WTC11 (cell line): ENCODE data around the gene AUP1. TPM values are rescaled to one million over a fixed set of nuclear protein-coding genes. Genes with fewer than 3 reads are reported as not detected.
A peak's percentile ranks its signal among the peaks of the same experiment; 100 is the strongest.

Experiments used
- ATAC-seq: fragments of 200-7000 bp; cut with Tn5 transposase; 2 replicates; pipeline ENCODE4 v1.10.0; 2021; ENCODE audit warnings: mild to moderate bottlenecking, moderate library complexity
- CTCF ChIA-PET: fragments of 300-600 bp; sonication (Branson Sonifier 250); formaldehyde crosslinking; loops from one replicate; lab custom pipeline; 2021; ENCODE audit warnings: antibody characterized with exemption; lab: Charles Lee
- POLR2A ChIA-PET: fragments of 350-600 bp; sonication (Branson Sonifier 250); formaldehyde crosslinking; loops from one replicate; lab custom pipeline; 2021; ENCODE audit warnings: antibody characterized with exemption; lab: Charles Lee
- DNase-seq: peaks from one replicate; pipeline ENCODE4 v3.0.0; 2021; ENCODE audit warnings: low spot score
- H3K27ac Mint-ChIP-seq: 2 replicates; pipeline ENCODE4 v1.8.0; 2021; ENCODE audit warnings: mixed read lengths
- H3K27me3 Mint-ChIP-seq: 2 replicates; pipeline ENCODE4 v1.8.0; 2021; ENCODE audit warnings: low read depth, mild to moderate bottlenecking, moderate library complexity, mixed read lengths
- H3K36me3 Mint-ChIP-seq: 2 replicates; pipeline ENCODE4 v1.8.0; 2021; ENCODE audit warnings: mixed read lengths
- H3K4me1 Mint-ChIP-seq: 2 replicates; pipeline ENCODE4 v1.8.0; 2022; ENCODE audit warnings: mixed read lengths
- H3K4me3 Mint-ChIP-seq: 2 replicates; pipeline ENCODE4 v1.8.0; 2021; ENCODE audit warnings: mild to moderate bottlenecking, moderate library complexity, mixed read lengths
- H3K9me3 Mint-ChIP-seq: 2 replicates; pipeline ENCODE4 v1.8.0; 2021; ENCODE audit warnings: mixed read lengths
- ESRRA ChIP-seq: sonication (generic); formaldehyde crosslinking; IDR thresholded peaks from 2 replicates; pipeline ENCODE4 v1.8.1; 2022; ENCODE audit warnings: mild to moderate bottlenecking, missing genetic modification reagents, borderline replicate concordance
- HMGA2 ChIP-seq: fragments of 250-450 bp; sonication (Bioruptor Pico); IDR thresholded peaks from 2 replicates; pipeline ENCODE4 v1.4.0; 2021; ENCODE audit warnings: mild to moderate bottlenecking, moderate library complexity
- JUN ChIP-seq: sonication (generic); formaldehyde crosslinking; IDR thresholded peaks from 2 replicates; pipeline ENCODE4 v1.8.0; 2023; ENCODE audit warnings: mild to moderate bottlenecking, missing genetic modification reagents
- NR1H2 ChIP-seq: sonication (generic); formaldehyde crosslinking; IDR thresholded peaks from 2 replicates; pipeline ENCODE4 v1.9.0; 2021; ENCODE audit warnings: mild to moderate bottlenecking, moderate library complexity, missing genetic modification reagents
- NR2C2 ChIP-seq: sonication (generic); formaldehyde crosslinking; IDR thresholded peaks from 2 replicates; pipeline ENCODE4 v1.8.0; 2022; ENCODE audit warnings: mild to moderate bottlenecking, missing genetic modification reagents
- NR3C1 ChIP-seq: sonication (generic); formaldehyde crosslinking; conservative IDR thresholded peaks from 2 replicates; pipeline ENCODE4 v1.8.1; 2023; ENCODE audit warnings: low read depth, mild to moderate bottlenecking, missing genetic modification reagents
- PRRX2 ChIP-seq: fragments of 250-450 bp; sonication (Bioruptor Pico); IDR thresholded peaks from 2 replicates; pipeline ENCODE4 v1.8.0; 2021; ENCODE audit warnings: mild to moderate bottlenecking
- RORB ChIP-seq: fragments of 250-450 bp; sonication (Bioruptor Pico); IDR thresholded peaks from 2 replicates; pipeline ENCODE4 v1.9.0; 2021; ENCODE audit warnings: mild to moderate bottlenecking
- SMAD3 ChIP-seq: sonication (generic); formaldehyde crosslinking; IDR thresholded peaks from 2 replicates; pipeline ENCODE4 v1.8.0; 2022; ENCODE audit warnings: missing genetic modification reagents, mild to moderate bottlenecking, borderline replicate concordance
- SP1 ChIP-seq: sonication (generic); formaldehyde crosslinking; conservative IDR thresholded peaks from 2 replicates; pipeline ENCODE4 v1.8.1; 2022; ENCODE audit warnings: missing genetic modification reagents
- TCF7 ChIP-seq: sonication (generic); formaldehyde crosslinking; IDR thresholded peaks from 2 replicates; pipeline ENCODE4 v1.8.0; 2022; ENCODE audit warnings: mild to moderate bottlenecking, low read depth, missing genetic modification reagents, moderate library complexity
- TEAD4 ChIP-seq: sonication (generic); formaldehyde crosslinking; IDR thresholded peaks from 2 replicates; pipeline ENCODE4 v1.8.0; 2022; ENCODE audit warnings: mild to moderate bottlenecking, missing genetic modification reagents
- ZNF232 ChIP-seq: sonication (generic); formaldehyde crosslinking; IDR thresholded peaks from 2 replicates; pipeline ENCODE4 v1.8.0; 2022; ENCODE audit warnings: mild to moderate bottlenecking, missing genetic modification reagents
- ZNF396 ChIP-seq: fragments of 250-450 bp; sonication (Bioruptor Pico); IDR thresholded peaks from 2 replicates; pipeline ENCODE4 v1.8.0; 2021; ENCODE audit warnings: mild to moderate bottlenecking, moderate library complexity, borderline replicate concordance
- ZNF423 ChIP-seq: fragments of 250-450 bp; sonication (Bioruptor Pico); IDR thresholded peaks from 2 replicates; pipeline ENCODE4 v2.1.2; 2022; ENCODE audit warnings: mild to moderate bottlenecking, moderate library complexity
- ZNF671 ChIP-seq: fragments of 250-450 bp; sonication (Bioruptor Pico); IDR thresholded peaks from 2 replicates; pipeline ENCODE4 v1.8.0; 2021; ENCODE audit warnings: mild to moderate bottlenecking
- total RNA-seq: library from RNA; stranded (reverse); gene quantifications from 3 replicates; pipeline ENCODE4 v1.2.3, GENCODE V29; 2021
- TF ChIP-seq, protein P1 (sequence below): sonication (generic); formaldehyde crosslinking; conservative IDR thresholded peaks from 2 replicates; pipeline ENCODE4 v1.8.1; 2023; ENCODE audit warnings: mild to moderate bottlenecking, low read depth, missing genetic modification reagents, moderate library complexity
- TF ChIP-seq, protein P2 (sequence below): fragments of 250-450 bp; sonication (Bioruptor Pico); IDR thresholded peaks from 2 replicates; pipeline ENCODE4 v1.9.0; 2021; ENCODE audit warnings: mild to moderate bottlenecking
- TF ChIP-seq, protein P3 (sequence below): sonication (generic); formaldehyde crosslinking; IDR thresholded peaks from 2 replicates; pipeline ENCODE4 v1.8.1; 2023; ENCODE audit warnings: mild to moderate bottlenecking, missing genetic modification reagents
- TF ChIP-seq, protein P4 (sequence below): fragments of 250-450 bp; sonication (Bioruptor Pico); IDR thresholded peaks from 2 replicates; pipeline ENCODE4 v1.9.0; 2021; ENCODE audit warnings: moderate library complexity, mild to moderate bottlenecking, inconsistent platforms, borderline replicate concordance
- TF ChIP-seq, protein P5 (sequence below): sonication (generic); formaldehyde crosslinking; IDR thresholded peaks from 2 replicates; pipeline ENCODE4 v1.8.0; 2022; ENCODE audit warnings: mild to moderate bottlenecking, missing genetic modification reagents
- TF ChIP-seq, protein P6 (sequence below): fragments of 250-450 bp; sonication (Bioruptor Pico); IDR thresholded peaks from 2 replicates; pipeline ENCODE4 v1.9.0; 2021; ENCODE audit warnings: mild to moderate bottlenecking
- TF ChIP-seq, protein P7 (sequence below): sonication (generic); formaldehyde crosslinking; IDR thresholded peaks from 2 replicates; pipeline ENCODE4 v1.8.1; 2023; ENCODE audit warnings: mild to moderate bottlenecking, moderate library complexity, missing genetic modification reagents

The AUP1 gene
- total RNA-seq, 1 experiment from 2014 or later, result 84.9 TPM

DNA sequence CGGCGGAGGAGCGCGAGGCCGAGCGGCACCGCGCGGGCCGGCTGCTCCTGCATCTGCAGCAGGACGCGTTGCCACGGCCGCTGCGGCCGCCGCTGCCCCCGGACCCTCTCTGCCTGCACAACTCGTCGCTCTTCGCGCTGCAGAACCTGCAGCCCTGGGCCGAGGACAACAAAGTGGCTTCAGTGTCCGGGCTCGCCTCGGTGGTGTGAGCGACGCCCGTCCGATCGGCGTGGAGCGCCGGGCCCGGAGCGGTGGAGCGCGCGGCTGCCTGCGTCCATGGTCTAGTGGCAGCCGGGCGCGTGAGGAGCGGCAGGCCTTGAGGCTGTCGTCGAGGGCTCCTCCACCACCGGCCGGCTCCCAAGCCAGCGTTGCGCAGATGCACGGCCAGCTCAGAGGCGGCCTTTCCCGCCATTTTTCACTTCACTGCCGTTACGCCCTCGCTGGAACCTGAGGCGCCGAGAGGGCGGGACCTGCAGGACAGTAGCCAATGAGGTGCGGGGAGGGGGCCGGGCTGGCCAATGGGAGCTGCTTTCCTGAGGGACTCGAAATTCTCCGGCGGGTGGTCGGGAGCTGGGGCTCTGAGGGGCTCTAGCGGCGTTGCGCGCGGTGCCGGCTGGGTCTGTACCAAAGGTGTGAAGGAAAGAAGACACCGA lies 13.4 kb downstream of the AUP1 start (continued):
- TF ChIP-seq NR3C1, result no peak
- TF ChIP-seq RORB (CRISPR knock-in tag), result no peak
- TF ChIP-seq PRRX2 (CRISPR knock-in tag), result no peak
- TF ChIP-seq NR2C2 (CRISPR knock-in tag), result peak; percentile 66; the same call in 1 of the 2 replicates
- peak; percentile 93 for TF ChIP-seq JUN (CRISPR knock-in tag)
- TF ChIP-seq SMAD3 (CRISPR knock-in tag), result peak; percentile 42; the same call in 1 of the 2 replicates
- TF ChIP-seq, protein P1, sequence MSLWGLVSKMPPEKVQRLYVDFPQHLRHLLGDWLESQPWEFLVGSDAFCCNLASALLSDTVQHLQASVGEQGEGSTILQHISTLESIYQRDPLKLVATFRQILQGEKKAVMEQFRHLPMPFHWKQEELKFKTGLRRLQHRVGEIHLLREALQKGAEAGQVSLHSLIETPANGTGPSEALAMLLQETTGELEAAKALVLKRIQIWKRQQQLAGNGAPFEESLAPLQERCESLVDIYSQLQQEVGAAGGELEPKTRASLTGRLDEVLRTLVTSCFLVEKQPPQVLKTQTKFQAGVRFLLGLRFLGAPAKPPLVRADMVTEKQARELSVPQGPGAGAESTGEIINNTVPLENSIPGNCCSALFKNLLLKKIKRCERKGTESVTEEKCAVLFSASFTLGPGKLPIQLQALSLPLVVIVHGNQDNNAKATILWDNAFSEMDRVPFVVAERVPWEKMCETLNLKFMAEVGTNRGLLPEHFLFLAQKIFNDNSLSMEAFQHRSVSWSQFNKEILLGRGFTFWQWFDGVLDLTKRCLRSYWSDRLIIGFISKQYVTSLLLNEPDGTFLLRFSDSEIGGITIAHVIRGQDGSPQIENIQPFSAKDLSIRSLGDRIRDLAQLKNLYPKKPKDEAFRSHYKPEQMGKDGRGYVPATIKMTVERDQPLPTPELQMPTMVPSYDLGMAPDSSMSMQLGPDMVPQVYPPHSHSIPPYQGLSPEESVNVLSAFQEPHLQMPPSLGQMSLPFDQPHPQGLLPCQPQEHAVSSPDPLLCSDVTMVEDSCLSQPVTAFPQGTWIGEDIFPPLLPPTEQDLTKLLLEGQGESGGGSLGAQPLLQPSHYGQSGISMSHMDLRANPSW, result no peak
- TF ChIP-seq ZNF671 (CRISPR knock-in tag), result no peak
- peak; percentile 84; the same call in 1 of the 2 replicates for TF ChIP-seq TCF7 (CRISPR knock-in tag)
- TF ChIP-seq HMGA2 (CRISPR knock-in tag), result no peak
- TF ChIP-seq, protein P2, sequence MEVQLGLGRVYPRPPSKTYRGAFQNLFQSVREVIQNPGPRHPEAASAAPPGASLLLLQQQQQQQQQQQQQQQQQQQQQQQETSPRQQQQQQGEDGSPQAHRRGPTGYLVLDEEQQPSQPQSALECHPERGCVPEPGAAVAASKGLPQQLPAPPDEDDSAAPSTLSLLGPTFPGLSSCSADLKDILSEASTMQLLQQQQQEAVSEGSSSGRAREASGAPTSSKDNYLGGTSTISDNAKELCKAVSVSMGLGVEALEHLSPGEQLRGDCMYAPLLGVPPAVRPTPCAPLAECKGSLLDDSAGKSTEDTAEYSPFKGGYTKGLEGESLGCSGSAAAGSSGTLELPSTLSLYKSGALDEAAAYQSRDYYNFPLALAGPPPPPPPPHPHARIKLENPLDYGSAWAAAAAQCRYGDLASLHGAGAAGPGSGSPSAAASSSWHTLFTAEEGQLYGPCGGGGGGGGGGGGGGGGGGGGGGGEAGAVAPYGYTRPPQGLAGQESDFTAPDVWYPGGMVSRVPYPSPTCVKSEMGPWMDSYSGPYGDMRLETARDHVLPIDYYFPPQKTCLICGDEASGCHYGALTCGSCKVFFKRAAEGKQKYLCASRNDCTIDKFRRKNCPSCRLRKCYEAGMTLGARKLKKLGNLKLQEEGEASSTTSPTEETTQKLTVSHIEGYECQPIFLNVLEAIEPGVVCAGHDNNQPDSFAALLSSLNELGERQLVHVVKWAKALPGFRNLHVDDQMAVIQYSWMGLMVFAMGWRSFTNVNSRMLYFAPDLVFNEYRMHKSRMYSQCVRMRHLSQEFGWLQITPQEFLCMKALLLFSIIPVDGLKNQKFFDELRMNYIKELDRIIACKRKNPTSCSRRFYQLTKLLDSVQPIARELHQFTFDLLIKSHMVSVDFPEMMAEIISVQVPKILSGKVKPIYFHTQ (CRISPR knock-in tag), result no peak
- TF ChIP-seq NR1H2 (CRISPR knock-in tag), result peak; percentile 87

DNA sequence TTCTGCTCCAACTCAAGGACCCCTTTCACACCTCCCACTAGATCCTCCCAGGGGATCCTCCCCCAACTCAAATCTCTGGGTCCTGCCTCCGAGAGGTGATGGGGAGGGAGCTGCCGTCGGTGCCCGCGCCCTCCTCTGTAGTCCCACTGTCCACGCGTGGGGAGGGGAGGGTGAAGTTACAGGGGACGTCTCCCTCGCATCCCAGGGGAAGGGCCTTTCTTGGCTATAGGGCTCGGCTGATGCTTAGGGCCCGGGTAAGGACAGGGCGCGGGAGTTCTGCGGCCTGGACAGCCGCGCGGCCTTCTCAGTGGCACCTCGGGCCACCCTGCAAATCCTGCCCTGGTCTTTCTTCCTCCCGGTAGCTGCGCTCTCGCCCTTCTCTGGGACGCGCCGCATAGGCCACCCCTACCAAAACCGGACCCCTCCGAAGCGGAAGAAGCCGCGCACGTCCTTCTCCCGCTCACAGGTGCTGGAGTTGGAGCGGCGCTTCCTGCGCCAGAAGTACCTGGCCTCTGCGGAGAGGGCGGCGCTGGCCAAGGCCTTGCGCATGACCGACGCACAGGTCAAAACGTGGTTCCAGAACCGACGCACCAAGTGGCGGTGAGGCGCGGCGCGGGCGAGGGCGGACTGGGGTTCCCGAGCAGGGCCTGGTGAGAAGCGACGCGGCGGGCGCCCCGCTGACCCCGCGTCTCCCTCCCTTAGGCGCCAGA lies 14.1 kb downstream of the AUP1 start:
- peak overlapping the region; percentile 65 for H3K4me3 Mint-ChIP-seq
- peaks cover 8% of the 10 kb centered on the region for H3K9me3 Mint-ChIP-seq
- ATAC-seq (peak; percentile 12), DNase-seq (peak; percentile 60)
- H3K4me1 Mint-ChIP-seq, result peaks cover 16% of the 10 kb centered on the region
- ChIA-PET POLR2A (interaction anchor here (1.1 to 1.3 kb wide), 2 partner anchors 18 to 72 kb away, joined by 3 to 4 read pairs; no protein-coding TSS in a partner anchor), CTCF (interaction anchor here (0.7 to 1.9 kb wide), 6 partner anchors 8 to 73 kb away, joined by 3 to 8 read pairs (median 4); partner anchors contain the start of genes AUP1, DQX1, HTRA2 and LBX2)
- peaks cover 9% of the 10 kb centered on the region for H3K36me3 Mint-ChIP-seq
- peaks cover 99% of the 10 kb centered on the region for H3K27me3 Mint-ChIP-seq
- H3K27ac Mint-ChIP-seq, result no peak overlapping the region
- TF ChIP-seq, protein P3, sequence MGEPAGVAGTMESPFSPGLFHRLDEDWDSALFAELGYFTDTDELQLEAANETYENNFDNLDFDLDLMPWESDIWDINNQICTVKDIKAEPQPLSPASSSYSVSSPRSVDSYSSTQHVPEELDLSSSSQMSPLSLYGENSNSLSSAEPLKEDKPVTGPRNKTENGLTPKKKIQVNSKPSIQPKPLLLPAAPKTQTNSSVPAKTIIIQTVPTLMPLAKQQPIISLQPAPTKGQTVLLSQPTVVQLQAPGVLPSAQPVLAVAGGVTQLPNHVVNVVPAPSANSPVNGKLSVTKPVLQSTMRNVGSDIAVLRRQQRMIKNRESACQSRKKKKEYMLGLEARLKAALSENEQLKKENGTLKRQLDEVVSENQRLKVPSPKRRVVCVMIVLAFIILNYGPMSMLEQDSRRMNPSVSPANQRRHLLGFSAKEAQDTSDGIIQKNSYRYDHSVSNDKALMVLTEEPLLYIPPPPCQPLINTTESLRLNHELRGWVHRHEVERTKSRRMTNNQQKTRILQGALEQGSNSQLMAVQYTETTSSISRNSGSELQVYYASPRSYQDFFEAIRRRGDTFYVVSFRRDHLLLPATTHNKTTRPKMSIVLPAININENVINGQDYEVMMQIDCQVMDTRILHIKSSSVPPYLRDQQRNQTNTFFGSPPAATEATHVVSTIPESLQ, result no peak
- TF ChIP-seq, protein P4, sequence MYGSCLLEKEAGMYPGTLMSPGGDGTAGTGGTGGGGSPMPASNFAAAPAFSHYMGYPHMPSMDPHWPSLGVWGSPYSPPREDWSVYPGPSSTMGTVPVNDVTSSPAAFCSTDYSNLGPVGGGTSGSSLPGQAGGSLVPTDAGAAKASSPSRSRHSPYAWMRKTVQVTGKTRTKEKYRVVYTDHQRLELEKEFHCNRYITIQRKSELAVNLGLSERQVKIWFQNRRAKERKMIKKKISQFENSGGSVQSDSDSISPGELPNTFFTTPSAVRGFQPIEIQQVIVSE (CRISPR knock-in tag), result no peak
- TF ChIP-seq ESRRA (CRISPR knock-in tag), result no peak
- peak; percentile 43; the same call in 1 of the 2 replicates for TF ChIP-seq TEAD4 (CRISPR knock-in tag)
- no peak for TF ChIP-seq SP1 (CRISPR knock-in tag)
- TF ChIP-seq NR2C2 (CRISPR knock-in tag), result peak; percentile 1; the same call in 1 of the 2 replicates
- TF ChIP-seq, protein P5, sequence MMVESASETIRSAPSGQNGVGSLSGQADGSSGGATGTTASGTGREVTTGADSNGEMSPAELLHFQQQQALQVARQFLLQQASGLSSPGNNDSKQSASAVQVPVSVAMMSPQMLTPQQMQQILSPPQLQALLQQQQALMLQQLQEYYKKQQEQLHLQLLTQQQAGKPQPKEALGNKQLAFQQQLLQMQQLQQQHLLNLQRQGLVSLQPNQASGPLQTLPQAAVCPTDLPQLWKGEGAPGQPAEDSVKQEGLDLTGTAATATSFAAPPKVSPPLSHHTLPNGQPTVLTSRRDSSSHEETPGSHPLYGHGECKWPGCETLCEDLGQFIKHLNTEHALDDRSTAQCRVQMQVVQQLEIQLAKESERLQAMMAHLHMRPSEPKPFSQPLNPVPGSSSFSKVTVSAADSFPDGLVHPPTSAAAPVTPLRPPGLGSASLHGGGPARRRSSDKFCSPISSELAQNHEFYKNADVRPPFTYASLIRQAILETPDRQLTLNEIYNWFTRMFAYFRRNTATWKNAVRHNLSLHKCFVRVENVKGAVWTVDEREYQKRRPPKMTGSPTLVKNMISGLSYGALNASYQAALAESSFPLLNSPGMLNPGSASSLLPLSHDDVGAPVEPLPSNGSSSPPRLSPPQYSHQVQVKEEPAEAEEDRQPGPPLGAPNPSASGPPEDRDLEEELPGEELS (CRISPR knock-in tag), result no peak
- TF ChIP-seq ZNF232 (CRISPR knock-in tag), result no peak
- no peak for TF ChIP-seq ZNF396
- TF ChIP-seq ZNF423 (CRISPR knock-in tag), result peak; percentile 42; the same call in 1 of the 2 replicates
- no peak for TF ChIP-seq NR3C1
- TF ChIP-seq, protein P6, sequence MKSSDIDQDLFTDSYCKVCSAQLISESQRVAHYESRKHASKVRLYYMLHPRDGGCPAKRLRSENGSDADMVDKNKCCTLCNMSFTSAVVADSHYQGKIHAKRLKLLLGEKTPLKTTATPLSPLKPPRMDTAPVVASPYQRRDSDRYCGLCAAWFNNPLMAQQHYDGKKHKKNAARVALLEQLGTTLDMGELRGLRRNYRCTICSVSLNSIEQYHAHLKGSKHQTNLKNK, result no peak
- TF ChIP-seq, protein P7, sequence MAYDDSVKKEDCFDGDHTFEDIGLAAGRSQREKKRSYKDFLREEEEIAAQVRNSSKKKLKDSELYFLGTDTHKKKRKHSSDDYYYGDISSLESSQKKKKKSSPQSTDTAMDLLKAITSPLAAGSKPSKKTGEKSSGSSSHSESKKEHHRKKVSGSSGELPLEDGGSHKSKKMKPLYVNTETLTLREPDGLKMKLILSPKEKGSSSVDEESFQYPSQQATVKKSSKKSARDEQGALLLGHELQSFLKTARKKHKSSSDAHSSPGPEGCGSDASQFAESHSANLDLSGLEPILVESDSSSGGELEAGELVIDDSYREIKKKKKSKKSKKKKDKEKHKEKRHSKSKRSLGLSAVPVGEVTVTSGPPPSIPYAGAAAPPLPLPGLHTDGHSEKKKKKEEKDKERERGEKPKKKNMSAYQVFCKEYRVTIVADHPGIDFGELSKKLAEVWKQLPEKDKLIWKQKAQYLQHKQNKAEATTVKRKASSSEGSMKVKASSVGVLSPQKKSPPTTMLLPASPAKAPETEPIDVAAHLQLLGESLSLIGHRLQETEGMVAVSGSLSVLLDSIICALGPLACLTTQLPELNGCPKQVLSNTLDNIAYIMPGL, result 0 out of 2 replicates have a peak, but pooled peaks have one; percentile 7
